HG02678 (cell line): ENCODE measurements around the gene GNPTAB.
"Not testable (repeated sequence)": the region's sequence is repeated elsewhere in the genome, so short reads cannot be mapped to it uniquely, and the experiment has no call there.

ENCODE experiments used
- ATAC-seq: cut with Tn5 transposase; IDR thresholded peaks from one replicate; pipeline ENCODE4 v1.9.1; 2021; ENCODE audit warnings: mild to moderate bottlenecking, moderate library complexity; ENCODE audit not compliant: unreplicated experiment

The GNPTAB gene

GRCh38 chr12:101740980-101741379 lies 89.8 kb downstream of the GNPTAB start:
- ATAC-seq, result no peak

GRCh38 chr12:101740566-101740965 lies 90.2 kb downstream of the GNPTAB start:
- no peak for ATAC-seq

GRCh38 chr12:101738920-101739665 lies 91.7 kb downstream of the GNPTAB start, which contains the start of gene SYCP3:
TSS of gene SYCP3 (minus strand) at chr12:101739462. CDS start at chr12:101737935, 1,527 bp downstream.
- no peak for ATAC-seq

- no peak for ATAC-seq
Observed at GRCh38 chr12:101737476-101737875, 93.3 kb downstream of the GNPTAB start.

DNA sequence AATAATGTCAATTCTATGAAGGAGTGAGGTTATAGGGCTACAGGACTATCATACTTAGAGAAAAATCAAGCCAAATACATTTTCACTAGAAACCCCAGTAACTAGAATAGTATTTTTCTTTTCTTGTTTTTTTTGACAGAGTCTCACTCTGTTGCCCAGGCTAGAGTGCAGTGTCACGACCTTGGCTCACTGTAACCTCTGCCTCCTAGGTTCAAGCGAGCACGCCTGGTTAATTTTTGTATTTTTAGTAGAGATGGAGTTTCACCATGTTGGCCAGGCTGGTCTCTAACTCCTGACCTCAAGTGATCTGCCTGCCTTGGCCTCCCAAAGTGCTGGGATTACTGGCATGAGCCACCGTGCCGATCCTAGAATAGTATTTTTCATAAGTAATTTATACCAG lies 96.3 kb downstream of the GNPTAB start:
- not testable (repeated sequence) for ATAC-seq

GRCh38 chr12:101733166-101733565 lies 97.6 kb downstream of the GNPTAB start:
- no peak for ATAC-seq

DNA sequence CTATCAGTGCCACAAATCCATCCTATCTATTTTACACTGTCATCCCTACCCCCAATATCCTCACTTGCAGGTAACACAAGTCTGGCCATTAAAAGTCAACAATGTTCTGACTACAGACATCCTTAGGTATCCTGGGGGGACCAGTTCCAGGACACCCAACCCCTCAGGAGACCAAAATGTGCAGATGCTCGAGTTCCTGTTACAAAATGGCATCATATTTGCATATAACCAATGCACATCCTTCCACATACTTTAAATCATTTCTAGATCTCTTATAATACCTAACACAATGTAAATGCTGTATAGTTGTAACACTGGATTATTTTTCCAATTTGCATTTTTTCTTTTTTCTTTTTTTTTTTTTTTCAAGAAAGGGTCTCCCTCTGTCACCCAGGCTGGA lies 98.4 kb downstream of the GNPTAB start:
- no peak for ATAC-seq

GRCh38 chr12:101729842-101730241 lies 100.9 kb downstream of the GNPTAB start:
- ATAC-seq, result no peak

GRCh38 chr12:101727098-101727497 lies 103.7 kb downstream of the GNPTAB start:
- ATAC-seq, result no peak

DNA sequence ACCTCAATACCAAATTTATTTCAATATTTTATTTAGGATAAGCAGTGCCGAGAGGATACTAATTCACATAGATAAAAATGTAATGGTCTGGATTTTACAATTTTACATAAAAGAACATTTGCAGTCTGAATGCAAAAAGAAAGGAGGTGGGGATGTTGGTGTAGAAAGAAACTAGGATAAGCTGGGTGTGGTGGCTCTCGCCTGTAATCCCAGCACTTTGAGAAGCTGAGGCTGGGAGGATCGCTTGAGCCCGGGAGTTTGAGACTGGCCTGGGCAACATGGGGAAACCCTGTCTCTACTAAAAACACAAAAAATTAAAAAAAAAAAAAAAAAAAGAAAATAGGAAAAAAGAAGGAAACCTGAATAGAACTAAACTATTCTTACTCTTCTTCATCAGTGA lies 108.4 kb downstream of the GNPTAB start:
- ATAC-seq, result no peak

- ATAC-seq, result no peak
Observed at GRCh38 chr12:101720118-101720517, 110.6 kb downstream of the GNPTAB start.

- no peak for ATAC-seq
Observed at GRCh38 chr12:101719566-101719965, 111.2 kb downstream of the GNPTAB start.

GRCh38 chr12:101714877-101715444 lies 115.8 kb downstream of the GNPTAB start:
- ATAC-seq, result no peak

DNA sequence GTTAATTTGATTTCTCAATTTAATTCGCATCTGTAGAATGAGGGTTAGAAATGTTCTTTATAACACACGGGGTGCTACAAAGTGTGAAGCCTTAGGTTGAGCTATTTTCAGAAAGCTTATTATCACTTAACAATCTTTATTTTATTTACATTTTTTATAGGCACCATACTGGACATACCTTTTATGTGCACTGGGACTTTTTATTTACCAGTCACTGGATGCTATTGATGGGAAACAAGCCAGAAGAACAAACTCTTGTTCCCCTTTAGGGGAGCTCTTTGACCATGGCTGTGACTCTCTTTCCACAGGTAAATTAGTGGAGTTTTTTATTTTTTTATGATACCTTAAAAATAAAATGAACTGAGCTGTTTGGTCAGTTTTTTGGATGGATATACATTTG lies 116.8 kb downstream of the GNPTAB start:
- no peak for ATAC-seq

DNA sequence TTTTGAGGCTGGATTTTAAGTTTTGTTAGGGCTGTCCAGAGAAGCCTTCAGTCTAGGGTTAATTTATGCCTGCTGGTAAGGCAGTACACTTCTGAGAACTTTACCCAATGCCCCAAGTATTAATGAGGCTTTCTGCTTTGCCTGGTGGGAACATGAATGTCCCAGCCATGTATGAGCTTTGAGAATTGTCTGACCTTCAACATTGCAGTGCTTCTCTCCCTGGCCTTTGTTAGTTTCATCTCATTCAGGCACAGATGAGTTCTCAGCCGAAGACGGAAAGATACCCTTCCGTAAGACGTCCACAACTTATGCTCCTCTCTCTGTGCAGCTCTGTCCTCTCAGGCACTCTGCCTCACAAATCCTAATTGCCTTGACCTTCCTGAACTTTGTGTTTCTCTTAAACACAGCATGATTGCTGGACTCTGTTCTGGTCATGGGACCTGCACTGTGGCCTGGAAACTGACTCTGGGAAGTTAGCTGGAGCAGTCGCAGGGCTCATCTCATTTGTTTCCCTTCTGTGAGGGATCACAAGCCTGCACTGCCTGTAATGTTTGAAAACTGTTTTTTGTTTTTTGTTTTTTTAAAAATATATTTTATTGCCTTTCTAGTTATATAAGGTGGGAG lies 117.6 kb downstream of the GNPTAB start:
- no peak for ATAC-seq

- no peak for ATAC-seq
Observed at GRCh38 chr12:101710288-101710687, 120.5 kb downstream of the GNPTAB start.

GRCh38 chr12:101707131-101707782 lies 123.5 kb downstream of the GNPTAB start:
- no peak for ATAC-seq

- ATAC-seq, result no peak
Observed at GRCh38 chr12:101706403-101706802, 124.4 kb downstream of the GNPTAB start.

GRCh38 chr12:101703487-101703886 lies 127.3 kb downstream of the GNPTAB start:
- no peak for ATAC-seq

- ATAC-seq, result no peak
Observed at GRCh38 chr12:101700299-101700820, 130.4 kb downstream of the GNPTAB start.

- no peak for ATAC-seq
Observed at GRCh38 chr12:101698800-101699347, 131.9 kb downstream of the GNPTAB start.
